Body of pancreas (tissue), 4 donors: Measurements from ENCODE around the gene MSANTD2. TPM values are rescaled to one million over a fixed set of nuclear protein-coding genes. Genes with fewer than 3 reads are reported as not detected.
A peak's percentile ranks its signal among the peaks of the same experiment; 100 is the strongest.

ENCODE experiments used
- ATAC-seq: fragments of 150-250 bp; one replicate; pipeline ENCODE4 v1.9.1; 2016
- DNase-seq, 4 donors: peaks; one replicate each; pipeline ENCODE4 v3.0.0-alpha.2; 2019
- H3K27ac ChIP-seq, 4 donors: fragments of 200-600 bp; sonication (generic); 1 replicate in 3 of 4; 2 replicates in 1 of 4; pipeline versions ENCODE4 v1.5.1 to v1.6.1; 2016 to 2019; ENCODE audit warnings: mild to moderate bottlenecking in 1 of 4, mixed read lengths in 1 of 4, moderate library complexity in 1 of 4
- H3K27me3 ChIP-seq, 2 donors: fragments of 200-600 bp; sonication (generic); one replicate each; pipeline ENCODE4 v1.6.0; 2016; ENCODE audit warnings: mild to moderate bottlenecking in 1 of 2
- H3K36me3 ChIP-seq, 2 donors: fragments of 200-600 bp; sonication (generic); replicated peaks in 1 of 2; 2 replicates each; pipeline ENCODE4 v1.5.1; 2016; ENCODE audit warnings: low read depth in 2 of 2; ENCODE audit not compliant: insufficient read depth in 1 of 2
- H3K4me1 ChIP-seq: fragments of 200-600 bp; sonication (generic); one replicate; pipeline ENCODE4 v1.6.0; 2016
- H3K4me3 ChIP-seq, 2 donors: fragments of 200-600 bp; sonication (generic); 1 replicate in 1 of 2; 2 replicates in 1 of 2; pipeline ENCODE4 v1.5.1; 2016 to 2019
- H3K9me3 ChIP-seq, 3 donors: fragments of 200-600 bp; sonication (generic); 1 replicate in 2 of 3; 2 replicates in 1 of 3; pipeline ENCODE4 v1.5.1; 2016
- CTCF ChIP-seq, 7 experiments: fragments of 450-650 bp in 4 of 7; fragments of 200-600 bp in 3 of 7; sonication (generic) in 3 of 7; IDR thresholded peaks; one replicate each; pipeline ENCODE4 v1.5.1; 2016 to 2019; ENCODE audit warnings: antibody characterized with exemption in 7 of 7
- POLR2A ChIP-seq, 3 donors: fragments of 450-650 bp; IDR thresholded peaks; one replicate each; pipeline ENCODE4 v1.6.1; 2016; ENCODE audit warnings: antibody characterized with exemption in 3 of 3, mild to moderate bottlenecking in 2 of 3
- WGBS, 2 donors: methylation state at CpG; one replicate each; pipeline ENCODE4 v1.1.5; 2017; 5-methylcytosine and 5-hydroxymethylcytosine counted together
- intact Hi-C: fragments of 100-400 bp; cut with DNase I; formaldehyde crosslinking; loops from one replicate; pipeline ENCODE4 v1.15.1; 2023
- total RNA-seq, 2 donors: library from RNA; depleted of rRNA; stranded (reverse); fragments of >200 nt; gene quantifications; one replicate each; pipeline ENCODE4 v1.1.0, GENCODE V29; 2016

MSANTD2 gene
- total RNA-seq, 2 donors from 2014 or later, result 13.0 to 23.7 TPM

GRCh38 chr11:124807201-124807600 lies 7.0 kb upstream of the MSANTD2 start:
- no peaks in the 10 kb centered on the region for H3K27me3 ChIP-seq
- 77 to 94% methylated on average over 5 of the region's 5 CpGs for WGBS, 2 donors
- no peak for DNase-seq
- no peaks in the 10 kb centered on the region for H3K9me3 ChIP-seq
- no peak overlapping the region for H3K4me3 ChIP-seq
- intact Hi-C loops, result no loop called here
- no peaks in the 10 kb centered on the region for H3K4me1 ChIP-seq
- TF ChIP-seq POLR2A (IDR thresholded peaks at IDR 0.05) (no peak), CTCF (IDR thresholded peaks at IDR 0.05) (no peak)
- no peak overlapping the region for H3K27ac ChIP-seq
- ATAC-seq, result no peak
- peaks cover 0 to 3% of the 10 kb centered on the region in 2 donors for H3K36me3 ChIP-seq

GRCh38 chr11:124804884-124805283 lies 4.7 kb upstream of the MSANTD2 start:
- intact Hi-C loops, result no loop called here
- TF ChIP-seq POLR2A (IDR thresholded peaks at IDR 0.05), result no peak
- no peak for TF ChIP-seq CTCF (IDR thresholded peaks at IDR 0.05)
- H3K27ac ChIP-seq, result no peak overlapping the region
- no peak for DNase-seq
- H3K4me3 ChIP-seq, result no peak overlapping the region
- H3K36me3 ChIP-seq, result peaks cover 0 to 3% of the 10 kb centered on the region in 2 donors
- no peaks in the 10 kb centered on the region for H3K9me3 ChIP-seq
- ATAC-seq, result no peak
- H3K4me1 ChIP-seq, result peaks cover 3% of the 10 kb centered on the region
- no peaks in the 10 kb centered on the region for H3K27me3 ChIP-seq
- 84 to 89% methylated on average over 3 of the region's 3 CpGs for WGBS, 2 donors

- 74 to 76% methylated on average over 8 of the region's 8 CpGs for WGBS, 2 donors
- peaks cover 0 to 3% of the 10 kb centered on the region in 2 donors for H3K36me3 ChIP-seq
- intact Hi-C loops, result no loop called here
- no peaks in the 10 kb centered on the region for H3K9me3 ChIP-seq
- TF ChIP-seq CTCF (IDR thresholded peaks at IDR 0.05) (no peak), POLR2A (IDR thresholded peaks at IDR 0.05) (no peak)
- peaks cover 20% of the 10 kb centered on the region for H3K4me1 ChIP-seq
- ATAC-seq (no peak), DNase-seq (no peak)
- H3K4me3 ChIP-seq, result no peak overlapping the region
- H3K27me3 ChIP-seq, result no peaks in the 10 kb centered on the region
- no peak overlapping the region for H3K27ac ChIP-seq
Observed at GRCh38 chr11:124801636-124802312, 1.6 kb upstream of the MSANTD2 start.

- Histone ChIP-seq H3K27me3 (no peaks in the 10 kb centered on the region), H3K4me1 (peaks cover 20% of the 10 kb centered on the region), H3K4me3 (peak overlapping the region; percentile 55 to 69), H3K36me3 (peaks cover 0 to 3% of the 10 kb centered on the region in 2 donors), H3K9me3 (no peaks in the 10 kb centered on the region), H3K27ac (peak overlapping the region in 3 of 4 donors; percentile 92 to 97 (median 94))
- intact Hi-C loops, result no loop called here
- TF ChIP-seq POLR2A (IDR thresholded peaks at IDR 0.05) (no peak), CTCF (IDR thresholded peaks at IDR 0.05) (no peak)
- DNase-seq, result no peak
- 4 to 6% methylated on average over 8 of the region's 8 CpGs for WGBS, 2 donors
- ATAC-seq, result no peak
Observed at GRCh38 chr11:124801014-124801413, 808 bp upstream of the MSANTD2 start.
